Ascending aorta (tissue), 2 donors: Measurements from ENCODE around the gene SYNC. TPM values are rescaled to one million over a fixed set of nuclear protein-coding genes. Genes with fewer than 3 reads are reported as not detected.

Source experiments
- DNase-seq, 2 donors: peaks; one replicate each; pipeline ENCODE4 v3.0.0-alpha.2; 2019; ENCODE audit warnings: low spot score in 2 of 2
- H3K27ac ChIP-seq, 2 donors: fragments of 200-600 bp; sonication (generic); one replicate each; pipeline ENCODE4 v1.5.1; 2016 to 2017; ENCODE audit warnings: mild to moderate bottlenecking in 1 of 2
- H3K27me3 ChIP-seq: fragments of 200-600 bp; sonication (generic); one replicate; pipeline ENCODE4 v1.5.1; 2017
- H3K36me3 ChIP-seq, 2 donors: fragments of 200-600 bp; sonication (generic); one replicate each; pipeline ENCODE4 v1.5.1; 2016
- H3K4me1 ChIP-seq, 2 donors: fragments of 200-600 bp; sonication (generic); one replicate each; pipeline ENCODE4 v1.5.1; 2016 to 2017; ENCODE audit warnings: mild to moderate bottlenecking in 1 of 2
- H3K4me3 ChIP-seq, 2 donors: fragments of 200-600 bp; sonication (generic); one replicate each; pipeline ENCODE4 v1.5.1; 2016 to 2017; ENCODE audit warnings: mild to moderate bottlenecking in 1 of 2
- H3K9me3 ChIP-seq, 2 donors: fragments of 200-600 bp; sonication (generic); one replicate each; pipeline ENCODE4 v1.5.1; 2016
- intact Hi-C: fragments of 100-400 bp; cut with DNase I; formaldehyde crosslinking; loops from one replicate; pipeline ENCODE4 v1.15.1; 2023
- total RNA-seq: library from RNA; depleted of rRNA; stranded (reverse); fragments of >200 nt; gene quantifications from one replicate; pipeline ENCODE4 v1.1.0, GENCODE V29; 2016
- TF ChIP-seq, protein P1 (sequence below), 3 experiments: fragments of 200-600 bp in 2 of 3; fragments of 450-650 bp in 1 of 3; sonication (generic) in 2 of 3; IDR thresholded peaks; one replicate each; pipeline ENCODE4 v1.5.1; 2016 to 2019; ENCODE audit warnings: antibody characterized with exemption in 3 of 3, mild to moderate bottlenecking in 1 of 3, moderate library complexity in 1 of 3

SYNC gene
- total RNA-seq, 1 donor from 2014 or later = 87.3 TPM

DNA sequence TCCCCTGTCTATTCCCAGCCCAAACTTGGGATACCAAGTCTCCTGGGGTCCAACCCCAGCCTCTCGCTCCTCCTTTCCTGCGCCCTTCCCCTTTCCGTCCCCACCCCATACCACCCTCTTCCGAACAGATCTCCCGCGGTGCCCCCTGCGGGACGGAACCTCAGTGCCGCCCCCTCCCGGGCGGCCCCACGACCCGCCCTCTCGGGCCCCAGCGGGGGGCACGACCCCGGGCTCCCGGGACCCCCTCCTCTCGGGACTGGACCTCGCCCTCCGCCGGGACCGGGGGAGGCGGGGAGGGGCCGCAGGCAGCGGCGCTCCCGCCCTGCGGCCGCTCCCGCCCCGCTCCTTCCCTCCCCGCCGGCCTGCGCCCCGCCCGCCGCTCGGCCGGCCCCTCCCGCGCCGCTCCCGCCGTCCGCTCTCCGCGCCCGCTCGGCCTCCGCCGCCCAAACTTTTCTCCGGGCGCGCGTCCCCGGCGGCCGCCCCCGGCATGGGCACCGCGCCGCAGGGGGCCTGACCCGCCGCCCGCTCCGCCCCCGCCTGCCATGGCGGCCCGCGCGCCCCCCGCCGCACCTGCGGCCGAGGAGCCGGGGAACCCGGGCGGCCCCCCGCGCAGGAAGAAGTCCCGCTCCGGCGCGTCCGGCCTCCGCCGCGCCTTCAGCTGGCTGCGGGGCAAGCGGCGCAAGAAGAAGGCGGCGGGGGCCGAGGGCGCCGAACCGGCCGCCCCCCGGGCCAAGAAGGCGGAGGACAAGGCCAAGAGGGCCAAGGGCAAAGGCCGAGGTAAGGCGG is 39.0 kb upstream of the SYNC start:
- intact Hi-C loops = loop anchor here (2.0 kb wide), 1 partner anchor 29 kb away; no protein-coding TSS in a partner anchor
- peak overlapping the region; percentile 64 to 99 for H3K4me3 ChIP-seq
- H3K9me3 ChIP-seq = no peaks in the 10 kb centered on the region
- DNase-seq = no peak
- H3K27me3 ChIP-seq = no peaks in the 10 kb centered on the region
- H3K27ac ChIP-seq = peak overlapping the region; percentile 93 to 97
- peaks cover 6 to 18% of the 10 kb centered on the region in 2 donors for H3K4me1 ChIP-seq
- TF ChIP-seq, protein P1, sequence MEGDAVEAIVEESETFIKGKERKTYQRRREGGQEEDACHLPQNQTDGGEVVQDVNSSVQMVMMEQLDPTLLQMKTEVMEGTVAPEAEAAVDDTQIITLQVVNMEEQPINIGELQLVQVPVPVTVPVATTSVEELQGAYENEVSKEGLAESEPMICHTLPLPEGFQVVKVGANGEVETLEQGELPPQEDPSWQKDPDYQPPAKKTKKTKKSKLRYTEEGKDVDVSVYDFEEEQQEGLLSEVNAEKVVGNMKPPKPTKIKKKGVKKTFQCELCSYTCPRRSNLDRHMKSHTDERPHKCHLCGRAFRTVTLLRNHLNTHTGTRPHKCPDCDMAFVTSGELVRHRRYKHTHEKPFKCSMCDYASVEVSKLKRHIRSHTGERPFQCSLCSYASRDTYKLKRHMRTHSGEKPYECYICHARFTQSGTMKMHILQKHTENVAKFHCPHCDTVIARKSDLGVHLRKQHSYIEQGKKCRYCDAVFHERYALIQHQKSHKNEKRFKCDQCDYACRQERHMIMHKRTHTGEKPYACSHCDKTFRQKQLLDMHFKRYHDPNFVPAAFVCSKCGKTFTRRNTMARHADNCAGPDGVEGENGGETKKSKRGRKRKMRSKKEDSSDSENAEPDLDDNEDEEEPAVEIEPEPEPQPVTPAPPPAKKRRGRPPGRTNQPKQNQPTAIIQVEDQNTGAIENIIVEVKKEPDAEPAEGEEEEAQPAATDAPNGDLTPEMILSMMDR (IDR thresholded peaks at IDR 0.05) = peak in 1 of 3 experiments; percentile 50
- no peaks in the 10 kb centered on the region for H3K36me3 ChIP-seq

DNA sequence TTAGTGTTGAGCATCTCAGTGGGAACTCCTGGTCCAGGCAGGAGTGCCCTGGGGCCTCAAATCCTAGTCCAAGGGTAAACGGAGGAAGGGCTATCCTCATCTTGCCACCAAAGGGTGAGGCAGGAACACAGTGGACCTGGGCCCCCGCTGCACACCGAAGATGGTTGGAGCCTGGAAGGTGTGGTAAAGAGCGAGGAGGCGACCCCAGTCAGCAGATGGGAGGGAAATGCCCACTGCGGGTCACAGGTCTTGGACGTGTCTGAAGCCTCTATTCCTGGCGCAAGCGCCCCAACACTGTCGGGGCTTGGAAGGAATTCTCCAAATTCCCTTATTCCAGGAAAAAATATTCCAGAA is 38.5 kb upstream of the SYNC start:
- H3K9me3 ChIP-seq = no peaks in the 10 kb centered on the region
- intact Hi-C loops = loop anchor here (2.0 kb wide), 1 partner anchor 28 kb away; no protein-coding TSS in a partner anchor
- peak overlapping the region; percentile 52 to 78 for H3K27ac ChIP-seq

DNA sequence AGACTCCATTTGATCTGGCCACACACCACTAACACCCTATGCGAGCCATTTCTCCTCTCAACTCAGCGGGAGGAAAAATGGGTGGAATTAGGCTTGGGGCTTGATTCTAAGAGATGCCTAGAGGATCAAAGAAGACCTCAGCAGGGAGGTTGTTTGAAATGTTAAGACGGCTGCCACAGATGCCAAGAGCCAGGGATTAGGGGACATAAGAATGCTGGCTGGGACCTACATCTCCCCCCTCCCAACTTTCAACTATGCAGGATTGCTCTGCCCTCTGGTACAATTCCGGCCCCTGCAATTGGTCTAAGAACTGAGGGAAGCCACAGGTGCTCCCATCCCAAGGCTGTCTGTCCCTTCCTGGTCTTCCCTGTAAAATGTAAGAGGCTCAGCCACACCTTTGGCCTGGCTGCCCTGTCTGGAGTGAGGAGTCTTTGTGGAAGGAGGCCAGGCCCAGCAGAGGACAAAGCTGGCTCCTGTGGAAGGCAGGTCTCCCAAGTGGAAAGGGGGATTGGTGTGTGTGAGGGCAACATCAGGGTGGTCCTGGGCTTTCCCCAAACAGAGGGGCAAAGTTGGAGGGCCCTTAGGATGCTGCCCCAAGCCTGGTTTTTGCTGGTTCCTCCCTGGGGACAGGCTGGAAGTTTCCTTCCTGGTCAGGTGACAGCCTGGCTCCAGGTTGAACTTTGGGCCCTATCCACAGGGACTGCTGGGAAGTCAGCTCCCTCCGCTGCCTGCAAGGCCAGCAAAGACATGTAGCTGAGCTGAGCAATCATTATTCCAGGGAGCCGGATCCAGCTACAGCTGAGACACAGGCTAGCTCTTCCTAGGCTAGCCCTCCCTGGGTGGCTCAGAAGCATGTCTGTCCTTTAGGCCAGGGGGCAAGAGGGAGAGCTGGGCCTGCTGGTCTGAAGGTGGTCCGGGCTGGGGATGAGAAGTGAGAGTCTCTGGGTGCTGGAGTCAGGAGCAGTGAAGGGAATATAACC is 34.5 kb upstream of the SYNC start:
- H3K27me3 ChIP-seq = no peaks in the 10 kb centered on the region
- H3K36me3 ChIP-seq = no peaks in the 10 kb centered on the region
- no peak for DNase-seq
- intact Hi-C loops = no loop called here
- H3K9me3 ChIP-seq = no peaks in the 10 kb centered on the region
- TF ChIP-seq, protein P1 (IDR thresholded peaks at IDR 0.05) = no peak
- no peak overlapping the region for H3K27ac ChIP-seq
- H3K4me1 ChIP-seq = peaks cover 5 to 9% of the 10 kb centered on the region in 2 donors
- H3K4me3 ChIP-seq = no peak overlapping the region

More for the DNA sequence above, 38.5 kb upstream of the SYNC start:
- DNase-seq = no peak
- TF ChIP-seq, protein P1 (IDR thresholded peaks at IDR 0.05) = no peak
- Histone ChIP-seq H3K36me3 (no peaks in the 10 kb centered on the region), H3K27me3 (no peaks in the 10 kb centered on the region), H3K4me3 (peak overlapping the region; percentile 64 to 99), H3K4me1 (peaks cover 6 to 18% of the 10 kb centered on the region in 2 donors)

DNA sequence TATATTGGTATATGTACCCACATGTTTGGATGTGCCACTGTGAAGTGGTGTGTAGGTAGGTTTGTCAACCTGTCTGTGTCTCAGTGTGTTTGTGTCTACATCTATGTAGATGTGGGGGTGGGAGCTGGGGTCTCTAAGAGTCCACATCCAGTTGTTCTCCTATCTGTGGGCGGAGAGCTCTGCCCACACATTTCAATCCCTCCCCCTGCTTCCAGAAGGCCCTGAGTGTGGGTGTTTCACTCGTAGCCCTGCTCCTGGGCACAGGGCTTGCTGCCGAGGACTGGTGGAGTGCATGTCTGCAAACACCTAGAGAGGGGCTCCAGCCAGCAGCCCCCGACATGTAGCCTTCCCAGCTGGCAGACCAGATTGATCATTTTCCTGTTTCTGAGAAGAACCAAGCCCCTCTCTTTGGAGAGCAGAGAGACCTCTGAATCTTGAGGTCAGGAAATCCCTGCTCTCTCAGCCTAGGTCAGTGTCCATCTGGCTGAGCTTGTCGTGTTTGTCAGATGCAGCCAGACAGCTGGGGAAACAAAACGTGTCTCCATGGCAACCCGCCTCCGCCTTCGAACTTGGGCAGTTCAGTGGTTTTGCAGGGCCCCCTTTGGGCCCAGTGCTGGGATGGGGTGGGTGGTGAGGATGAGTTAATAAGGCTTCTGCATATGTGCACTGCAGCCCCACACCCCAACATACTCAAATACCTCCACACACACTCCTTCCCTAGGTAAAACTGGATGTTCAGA is 31.2 kb upstream of the SYNC start:
- intact Hi-C loops = no loop called here
- Histone ChIP-seq H3K36me3 (no peaks in the 10 kb centered on the region), H3K27ac (no peak overlapping the region), H3K9me3 (no peaks in the 10 kb centered on the region), H3K27me3 (no peaks in the 10 kb centered on the region), H3K4me3 (no peak overlapping the region), H3K4me1 (no peaks in the 10 kb centered on the region)
- TF ChIP-seq, protein P1 (IDR thresholded peaks at IDR 0.05) = no peak
- no peak for DNase-seq
